Hematopoietic multipotent progenitor cell (in vitro differentiated cells): Measurements from ENCODE around the gene DYNC2H1. TPM values are rescaled to one million over a fixed set of nuclear protein-coding genes. Genes with fewer than 3 reads are reported as not detected.

Source experiments
- DNase-seq, 3 donors: peaks; one replicate each; pipeline ENCODE4 v3.0.0-alpha.2; 2011 to 2015; ENCODE audit warnings: low read depth in 2 of 3, low spot score in 2 of 3
- total RNA-seq: library from RNA; depleted of rRNA; stranded (reverse); fragments of >200 nt; gene quantifications from one replicate; pipeline ENCODE4 v1.2.3, GENCODE V29; 2012

The DYNC2H1 gene, protein sequence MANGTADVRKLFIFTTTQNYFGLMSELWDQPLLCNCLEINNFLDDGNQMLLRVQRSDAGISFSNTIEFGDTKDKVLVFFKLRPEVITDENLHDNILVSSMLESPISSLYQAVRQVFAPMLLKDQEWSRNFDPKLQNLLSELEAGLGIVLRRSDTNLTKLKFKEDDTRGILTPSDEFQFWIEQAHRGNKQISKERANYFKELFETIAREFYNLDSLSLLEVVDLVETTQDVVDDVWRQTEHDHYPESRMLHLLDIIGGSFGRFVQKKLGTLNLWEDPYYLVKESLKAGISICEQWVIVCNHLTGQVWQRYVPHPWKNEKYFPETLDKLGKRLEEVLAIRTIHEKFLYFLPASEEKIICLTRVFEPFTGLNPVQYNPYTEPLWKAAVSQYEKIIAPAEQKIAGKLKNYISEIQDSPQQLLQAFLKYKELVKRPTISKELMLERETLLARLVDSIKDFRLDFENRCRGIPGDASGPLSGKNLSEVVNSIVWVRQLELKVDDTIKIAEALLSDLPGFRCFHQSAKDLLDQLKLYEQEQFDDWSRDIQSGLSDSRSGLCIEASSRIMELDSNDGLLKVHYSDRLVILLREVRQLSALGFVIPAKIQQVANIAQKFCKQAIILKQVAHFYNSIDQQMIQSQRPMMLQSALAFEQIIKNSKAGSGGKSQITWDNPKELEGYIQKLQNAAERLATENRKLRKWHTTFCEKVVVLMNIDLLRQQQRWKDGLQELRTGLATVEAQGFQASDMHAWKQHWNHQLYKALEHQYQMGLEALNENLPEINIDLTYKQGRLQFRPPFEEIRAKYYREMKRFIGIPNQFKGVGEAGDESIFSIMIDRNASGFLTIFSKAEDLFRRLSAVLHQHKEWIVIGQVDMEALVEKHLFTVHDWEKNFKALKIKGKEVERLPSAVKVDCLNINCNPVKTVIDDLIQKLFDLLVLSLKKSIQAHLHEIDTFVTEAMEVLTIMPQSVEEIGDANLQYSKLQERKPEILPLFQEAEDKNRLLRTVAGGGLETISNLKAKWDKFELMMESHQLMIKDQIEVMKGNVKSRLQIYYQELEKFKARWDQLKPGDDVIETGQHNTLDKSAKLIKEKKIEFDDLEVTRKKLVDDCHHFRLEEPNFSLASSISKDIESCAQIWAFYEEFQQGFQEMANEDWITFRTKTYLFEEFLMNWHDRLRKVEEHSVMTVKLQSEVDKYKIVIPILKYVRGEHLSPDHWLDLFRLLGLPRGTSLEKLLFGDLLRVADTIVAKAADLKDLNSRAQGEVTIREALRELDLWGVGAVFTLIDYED (N-terminal part only)
- 2.4 TPM for total RNA-seq

DNA sequence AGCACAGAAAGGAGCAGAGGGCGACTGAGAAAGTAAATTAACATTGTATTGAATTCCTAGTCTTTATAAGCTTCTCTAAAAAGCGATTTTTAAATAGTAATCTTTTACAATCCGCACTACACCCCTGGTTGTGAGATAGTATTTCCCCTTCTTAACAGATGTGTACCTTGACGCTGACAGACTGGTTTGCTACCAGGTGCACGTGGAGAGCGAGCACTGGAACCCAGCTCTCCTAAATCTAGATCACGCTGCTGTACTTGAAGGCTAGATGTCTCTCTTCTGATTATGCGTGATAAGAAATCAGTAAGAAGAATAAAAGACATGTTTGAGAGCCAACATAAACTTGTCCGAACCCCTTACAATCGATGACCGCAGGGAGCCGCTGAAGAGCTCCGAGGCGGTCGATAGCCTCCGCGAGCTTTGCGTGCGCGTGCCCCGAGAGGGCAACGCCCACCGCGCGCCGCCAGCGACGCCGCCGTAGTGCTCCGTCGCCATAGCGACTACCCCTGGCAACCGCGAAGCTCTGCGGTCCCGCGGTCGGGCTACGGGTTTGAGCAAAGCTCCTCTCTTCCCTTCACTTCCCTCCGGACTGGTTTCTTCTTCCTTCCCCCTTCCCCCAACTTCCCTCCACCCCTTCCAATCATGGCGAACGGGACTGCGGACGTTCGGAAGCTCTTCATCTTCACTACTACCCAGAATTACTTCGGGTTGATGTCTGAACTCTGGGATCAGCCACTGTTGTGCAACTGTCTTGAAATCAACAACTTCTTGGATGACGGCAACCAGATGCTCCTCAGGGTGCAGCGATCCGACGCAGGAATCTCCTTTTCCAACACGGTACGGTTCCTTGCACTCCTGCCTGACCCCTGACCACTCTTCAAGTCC lies at the start of gene DYNC2H1:
Gene DYNC2H1 (plus strand): TSS at position 494 of the 885 bp plus-strand sequence. CDS start 149 bp downstream, at position 643.
- peak; percentile 79 to 89 (median 89) for DNase-seq

DNA sequence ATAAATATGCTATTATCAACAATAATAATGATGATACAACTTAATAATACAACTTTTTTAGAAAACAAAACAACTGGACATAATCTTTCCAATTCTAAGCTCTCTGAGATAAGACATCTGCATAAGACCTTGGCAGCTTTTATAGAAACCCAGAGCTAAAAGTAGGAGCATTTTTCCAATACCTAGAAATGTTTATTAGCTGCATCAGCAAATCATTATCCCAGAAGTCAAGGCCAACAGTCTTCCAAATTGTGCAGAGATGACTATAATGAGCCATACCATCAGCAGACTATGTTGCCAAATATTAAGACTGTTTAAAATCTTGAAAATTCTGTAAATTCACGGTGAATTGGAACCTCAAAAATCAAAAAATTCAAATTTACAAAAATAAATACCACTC lies 47.6 kb upstream of the DYNC2H1 start:
- no peak for DNase-seq

DNA sequence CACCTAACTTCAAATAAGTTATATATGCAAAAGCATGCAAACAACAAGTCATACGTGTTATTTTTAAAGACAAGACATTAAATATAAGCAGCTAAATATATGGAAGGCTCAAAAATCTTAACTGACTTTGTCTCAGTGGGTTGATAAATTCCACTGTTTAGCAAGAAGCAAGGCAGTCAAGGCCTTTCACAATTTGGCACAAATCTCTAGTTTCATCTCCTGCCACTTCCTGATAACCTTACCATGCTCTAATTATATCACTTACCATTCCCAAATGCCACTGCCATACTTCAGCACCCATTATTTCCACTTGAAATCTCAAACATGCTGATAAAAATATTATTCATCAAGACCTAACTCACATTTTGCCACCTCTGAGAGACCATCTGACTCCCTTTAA lies 42.1 kb upstream of the DYNC2H1 start:
- no peak for DNase-seq

DNA sequence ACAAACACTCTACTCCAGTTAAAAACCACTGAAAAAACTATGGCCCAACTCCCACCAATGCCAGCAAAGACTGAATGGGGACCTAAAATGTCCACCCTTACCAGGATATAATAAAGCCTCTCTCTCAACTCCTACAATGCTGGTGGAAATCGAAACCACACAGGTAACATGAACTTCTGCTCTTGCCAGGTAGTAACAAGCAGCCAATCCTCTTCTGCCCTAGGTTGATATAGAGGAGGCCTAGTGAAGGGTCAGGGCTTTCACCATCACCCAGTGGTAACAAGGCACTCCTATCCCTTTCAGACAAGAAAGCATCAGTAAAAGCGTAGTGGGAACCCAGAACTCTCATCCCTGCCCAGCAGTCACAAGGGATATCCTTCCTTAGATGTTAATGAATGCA lies 39.9 kb upstream of the DYNC2H1 start:
- no peak for DNase-seq

DNA sequence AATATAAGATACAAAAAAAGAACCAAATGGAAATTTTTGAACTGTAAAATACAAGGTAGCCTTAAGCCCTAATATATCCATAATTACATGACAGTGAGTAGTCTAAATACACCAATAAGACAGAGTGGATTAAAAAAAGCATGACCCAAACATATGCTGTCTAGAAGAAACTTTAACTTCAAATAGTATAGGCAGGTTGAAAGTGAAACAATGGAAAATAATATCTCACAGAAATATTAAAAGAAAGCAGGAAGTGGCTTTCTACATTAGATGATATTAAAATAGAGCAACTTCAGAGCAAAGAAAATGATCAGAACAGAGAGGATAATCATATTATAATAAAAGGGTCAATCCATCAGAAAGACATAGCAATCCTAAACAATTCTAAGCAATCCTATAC lies 39.1 kb upstream of the DYNC2H1 start:
- peak in 1 of 3 donors; percentile 4 for DNase-seq

DNA sequence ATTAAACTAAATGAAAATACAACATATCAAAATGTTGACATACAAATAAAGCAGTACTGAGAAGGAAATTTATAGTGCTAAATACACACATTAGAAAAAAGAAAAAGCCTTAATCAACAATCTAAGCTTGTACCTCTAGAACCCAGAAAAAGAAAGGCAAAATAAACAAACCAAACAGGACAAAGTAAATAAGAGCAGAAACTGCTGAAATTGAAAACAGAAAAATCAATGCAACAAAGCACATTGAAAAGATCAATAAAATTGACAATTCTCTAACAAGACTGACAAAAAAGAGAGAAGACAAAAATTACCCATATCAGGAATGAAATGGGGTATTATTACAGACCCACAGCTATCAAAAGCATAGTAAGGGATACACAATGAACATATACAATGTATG lies 38.2 kb upstream of the DYNC2H1 start:
- DNase-seq, result no peak

DNA sequence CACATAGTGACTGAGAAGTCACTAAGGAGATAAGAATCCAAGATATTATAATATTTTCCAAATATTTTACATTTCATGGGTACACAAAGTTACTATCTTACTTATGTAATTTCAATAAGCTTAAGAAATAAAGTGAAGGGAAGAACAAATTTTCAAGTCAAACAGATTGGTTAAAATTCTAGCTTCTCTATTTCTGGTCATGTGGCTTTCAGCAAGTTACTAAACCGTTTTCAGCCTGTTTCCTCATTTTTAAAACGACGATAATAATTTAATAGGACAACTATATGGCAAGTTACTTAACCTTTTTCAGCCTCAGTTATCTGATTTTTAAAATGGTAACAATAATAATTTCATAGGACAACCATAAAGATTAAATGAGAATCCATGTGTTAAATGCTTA lies 32.9 kb upstream of the DYNC2H1 start:
- no peak for DNase-seq

DNA sequence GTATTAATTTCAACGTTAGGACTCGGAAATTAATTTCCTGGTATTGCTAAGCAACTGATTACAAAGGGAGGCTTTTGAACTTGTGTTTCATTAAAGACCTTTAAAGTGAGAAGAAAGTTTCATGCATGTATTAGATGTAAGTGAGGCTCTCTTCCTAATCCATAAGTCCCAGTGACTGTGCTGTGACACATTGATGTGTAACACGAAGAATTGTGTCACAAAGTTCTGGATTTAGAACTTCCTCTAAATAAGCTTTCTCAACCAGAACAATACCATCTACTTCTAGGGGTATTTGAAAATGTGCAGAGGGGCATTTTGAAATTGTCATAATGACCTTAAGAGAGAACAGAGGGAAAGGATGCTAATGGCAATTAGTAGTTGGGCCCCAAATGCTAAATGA lies 31.7 kb upstream of the DYNC2H1 start:
- no peak for DNase-seq

DNA sequence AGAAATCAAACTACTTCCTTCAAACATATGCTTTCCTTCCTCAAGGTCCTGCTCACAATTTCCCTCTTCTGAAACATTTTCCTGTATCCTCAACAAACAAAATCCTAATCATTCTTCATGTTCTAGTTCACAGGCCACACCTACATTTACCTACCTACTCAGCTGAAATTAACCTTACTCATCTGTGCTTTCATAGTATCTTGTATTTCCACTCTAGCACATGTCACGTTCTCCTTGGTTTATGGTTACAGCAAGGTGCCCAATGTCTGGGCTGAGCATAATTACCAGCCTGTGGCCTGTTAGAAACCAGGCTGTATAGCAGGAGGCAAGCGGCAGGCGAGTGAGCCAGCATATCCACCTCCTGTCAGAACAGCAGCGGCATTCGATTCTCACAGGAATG lies 30.5 kb upstream of the DYNC2H1 start:
- no peak for DNase-seq

DNA sequence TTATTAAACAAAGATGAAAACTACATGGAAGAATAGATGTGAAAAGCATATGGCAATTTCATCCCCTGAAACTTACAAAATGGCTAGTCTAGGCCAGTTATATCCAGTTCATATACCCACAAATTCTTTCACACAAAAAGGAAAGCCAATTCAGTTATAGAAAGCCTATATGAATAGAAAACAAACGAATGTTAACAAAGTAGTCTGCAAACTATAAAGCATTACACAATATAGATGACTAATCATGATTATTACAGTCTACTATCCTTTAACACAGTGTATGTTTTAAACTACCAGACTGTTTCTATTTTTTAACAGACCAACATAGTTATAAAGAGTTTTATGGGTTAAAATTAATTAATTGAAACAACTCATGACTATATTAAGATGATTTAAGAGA lies 29.4 kb upstream of the DYNC2H1 start:
- DNase-seq, result no peak

DNA sequence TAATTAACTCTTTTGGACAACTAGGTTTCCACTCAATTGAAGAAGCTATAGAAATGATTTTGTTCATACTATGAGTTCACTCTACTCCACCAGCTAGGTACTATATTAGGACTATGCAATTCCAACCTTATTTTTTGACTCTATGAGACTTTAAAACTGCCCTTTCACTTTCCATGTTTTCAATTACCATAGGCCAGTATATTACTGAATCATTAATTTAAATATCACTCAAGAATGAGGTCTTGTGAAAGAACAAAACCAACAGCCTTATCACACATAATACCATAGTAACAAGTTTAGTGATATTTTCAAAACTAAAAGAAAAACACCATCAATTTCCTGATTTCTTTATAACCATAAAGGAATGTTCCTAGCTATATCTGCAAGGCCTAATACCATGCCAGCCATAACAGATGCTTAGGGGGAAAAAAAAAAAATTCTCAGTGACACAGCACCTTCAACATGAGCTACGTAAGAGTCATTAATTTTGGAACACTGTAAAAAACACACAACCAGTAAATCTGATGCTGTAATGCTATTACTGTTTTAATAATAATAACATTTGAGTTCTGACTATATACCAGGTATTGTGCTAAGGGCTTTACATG lies 23.4 kb upstream of the DYNC2H1 start:
- DNase-seq, result no peak

DNA sequence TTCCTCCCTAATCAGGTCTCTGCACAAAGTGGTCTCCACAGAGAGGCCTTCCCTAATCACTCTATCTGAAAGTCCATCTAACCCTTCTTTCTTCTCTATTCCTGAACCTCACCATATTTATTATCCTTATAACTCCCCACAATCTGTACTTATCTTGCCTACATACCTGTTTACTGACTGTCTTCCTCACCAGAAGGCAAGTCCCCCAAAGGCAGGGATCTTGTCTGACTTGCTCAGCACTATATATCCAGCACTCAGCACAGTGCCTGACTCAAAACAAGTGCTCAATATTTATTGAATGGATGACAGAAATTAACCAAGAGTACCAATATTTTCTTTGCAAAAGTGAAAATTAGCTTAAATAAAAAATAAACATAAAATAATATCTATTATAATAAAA lies 22.8 kb upstream of the DYNC2H1 start:
- DNase-seq, result no peak

DNA sequence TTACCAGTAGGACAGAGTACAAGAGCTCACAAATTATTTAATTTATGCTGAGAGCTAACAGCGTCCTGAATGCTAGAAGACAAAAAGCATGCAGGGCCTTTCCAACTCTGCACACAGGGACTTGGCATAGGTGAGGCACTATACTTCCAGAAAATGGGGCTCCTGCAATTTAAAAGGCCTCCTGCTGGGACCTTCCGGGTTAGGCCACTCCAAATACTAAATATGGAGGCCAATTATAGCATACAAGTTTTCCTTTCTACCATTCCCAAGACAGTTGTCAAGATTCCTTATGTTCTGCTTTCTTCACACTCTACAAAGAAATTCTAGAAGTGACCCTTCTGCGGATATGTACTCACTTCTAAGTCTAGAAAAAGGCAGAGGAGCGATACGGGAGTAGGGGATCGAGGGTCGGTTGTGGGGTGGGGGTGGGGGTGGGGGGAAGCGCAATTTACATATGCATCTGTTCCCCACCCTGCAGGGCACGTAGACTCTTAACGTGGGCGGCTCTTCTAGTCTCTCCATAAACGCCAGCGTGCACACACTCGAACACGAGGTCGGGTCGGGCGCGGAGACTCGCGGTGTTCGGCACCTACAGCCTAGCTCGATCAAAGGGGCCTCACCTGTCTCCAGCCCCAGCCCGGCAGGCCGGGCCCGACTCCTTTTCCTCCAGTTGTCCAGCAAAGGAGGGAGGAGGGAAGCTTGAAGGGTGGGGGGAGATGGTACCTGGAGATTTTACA lies 18.0 kb upstream of the DYNC2H1 start:
- peak in 2 of 3 donors; percentile 33 to 58 for DNase-seq

DNA sequence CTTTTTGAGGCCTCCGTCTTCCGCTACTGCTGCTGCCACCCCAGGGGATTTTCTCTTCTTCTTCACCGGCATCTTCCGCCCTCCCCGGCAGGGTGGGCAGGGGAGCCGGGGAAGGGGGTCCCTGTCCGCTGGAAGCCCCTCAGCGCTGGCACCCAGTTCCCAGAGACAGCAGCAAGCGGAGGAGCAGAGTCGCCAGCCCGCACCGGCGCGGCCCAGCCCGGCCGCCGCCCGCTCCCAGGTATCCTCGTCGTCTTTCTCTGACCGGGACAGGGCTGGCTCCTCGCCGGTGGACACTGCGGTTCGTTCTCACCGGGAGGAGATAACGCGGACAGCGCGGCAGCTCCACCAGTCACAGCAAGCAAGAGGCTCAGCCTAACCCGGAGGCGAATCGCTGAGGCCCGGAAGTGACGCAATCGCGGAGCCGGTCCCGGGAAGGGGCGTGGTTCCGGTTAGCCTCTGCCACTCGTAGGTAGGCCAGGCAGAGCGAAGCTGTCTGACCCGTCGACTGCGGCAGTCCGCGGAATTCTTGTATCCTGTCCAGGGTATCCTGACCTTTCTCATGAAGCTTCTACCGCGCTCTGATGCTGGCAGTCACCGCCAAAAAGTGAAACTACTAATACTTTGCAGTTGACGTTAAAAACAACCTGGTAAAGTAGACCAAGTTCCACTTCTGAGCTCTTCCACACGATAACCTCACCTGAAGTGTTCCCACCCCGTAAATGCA lies 17.3 kb upstream of the DYNC2H1 start, which contains the start of gene DCUN1D5:
Gene DCUN1D5 (minus strand): TSS at position 360 of the 724 bp plus-strand sequence. CDS start 288 bp downstream, at position 72.
- peak; percentile 83 to 92 (median 89) for DNase-seq

DNA sequence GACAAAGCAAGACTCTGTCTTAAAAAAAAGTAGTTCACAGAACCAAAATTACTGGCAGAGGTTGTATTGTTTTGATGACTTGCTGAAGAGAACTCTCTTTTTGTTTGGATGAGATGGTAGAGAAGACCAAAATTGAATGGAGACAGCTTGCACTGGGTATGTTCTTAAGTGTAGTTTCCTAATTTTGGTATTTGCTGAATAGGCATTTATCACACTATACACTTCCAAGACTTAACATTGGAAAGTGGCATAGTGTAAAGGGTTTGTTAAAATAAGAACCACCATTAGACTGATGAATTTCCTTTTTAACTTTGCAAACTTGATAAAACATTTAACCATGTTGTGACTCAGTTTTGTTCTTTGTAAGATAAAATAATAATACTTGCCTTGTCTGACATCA lies 11.9 kb upstream of the DYNC2H1 start:
- no peak for DNase-seq

DNA sequence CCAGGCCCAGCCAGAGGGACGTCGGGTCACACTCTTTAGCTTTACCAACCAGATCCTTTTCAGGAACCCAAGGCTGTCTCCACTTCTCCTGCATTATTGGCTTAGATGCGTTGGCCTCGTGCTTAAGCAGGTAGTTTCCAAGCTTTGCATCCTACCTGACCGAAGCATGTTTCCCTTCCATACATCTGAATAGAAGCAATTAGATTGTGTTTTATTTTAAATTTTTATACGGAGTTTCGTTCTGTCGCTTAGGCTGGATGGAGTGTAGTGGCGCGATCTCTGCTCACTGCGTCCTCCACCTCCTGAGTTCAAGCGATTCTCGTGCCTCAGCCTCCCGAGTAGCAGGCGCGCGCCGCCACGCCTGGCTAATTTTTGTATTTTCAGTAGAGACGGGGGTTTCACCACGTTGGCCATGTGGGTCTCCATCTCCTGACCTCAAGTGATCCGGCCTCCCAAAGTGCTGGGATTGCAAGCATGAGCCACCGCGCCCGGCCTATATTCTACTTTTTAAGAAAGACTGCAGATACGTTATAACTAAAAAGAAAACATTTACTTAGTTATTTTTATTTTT lies 677 bp downstream of the DYNC2H1 start:
- no peak for DNase-seq

DNA sequence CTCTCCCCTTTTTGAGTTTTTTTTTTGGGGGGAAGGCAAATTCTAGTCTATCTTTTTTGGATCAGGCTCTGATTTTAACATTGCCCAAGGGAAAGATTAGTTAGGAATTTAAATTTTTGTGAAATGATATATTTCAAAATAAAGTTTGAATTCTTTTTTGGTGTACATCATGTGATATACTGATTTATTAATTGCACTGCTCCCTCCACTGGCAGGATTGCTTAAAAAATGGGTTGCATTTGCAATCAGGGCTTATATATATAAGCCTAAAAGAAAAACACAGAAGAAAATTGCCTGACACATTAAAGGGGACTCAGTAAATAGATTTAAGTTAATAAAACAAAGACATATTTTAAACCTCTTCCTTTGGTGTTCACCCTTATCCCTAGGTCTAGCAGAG lies 1.2 kb downstream of the DYNC2H1 start:
- DNase-seq, result peak in 2 of 3 donors; percentile 14 to 32

DNA sequence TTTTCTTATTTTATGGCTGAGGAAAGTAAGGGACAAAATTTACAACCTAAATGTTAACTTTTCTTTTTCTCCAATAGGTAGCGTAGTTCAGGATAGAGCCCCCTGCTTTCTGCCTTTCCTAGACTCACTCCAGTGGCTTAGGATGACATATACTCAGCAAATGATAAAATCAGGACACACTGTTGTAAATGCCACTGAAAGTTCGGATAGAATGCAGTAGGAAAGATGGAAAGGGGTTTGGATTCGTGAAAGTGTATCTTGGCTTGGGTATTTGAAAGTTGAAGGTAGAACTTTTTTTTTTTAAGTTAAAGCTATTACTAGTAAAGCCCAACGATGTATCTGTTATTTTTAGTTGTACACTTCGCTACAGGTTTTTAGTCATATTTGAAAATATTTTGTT lies 2.2 kb downstream of the DYNC2H1 start:
- DNase-seq, result no peak
